Skeletal muscle cell (primary cell): ENCODE measurements around the gene TMEM271.

Experiments used
- DNase-seq: peaks from one replicate; pipeline ENCODE4 v3.0.0-alpha.2; 2010; ENCODE audit warnings: low read depth
- H3K4me3 ChIP-seq: 2 replicates; pipeline ENCODE4 v1.5.1; 2011; ENCODE audit warnings: low read depth, mild to moderate bottlenecking, control low read depth, low read length, moderate library complexity

TMEM271 gene

DNA sequence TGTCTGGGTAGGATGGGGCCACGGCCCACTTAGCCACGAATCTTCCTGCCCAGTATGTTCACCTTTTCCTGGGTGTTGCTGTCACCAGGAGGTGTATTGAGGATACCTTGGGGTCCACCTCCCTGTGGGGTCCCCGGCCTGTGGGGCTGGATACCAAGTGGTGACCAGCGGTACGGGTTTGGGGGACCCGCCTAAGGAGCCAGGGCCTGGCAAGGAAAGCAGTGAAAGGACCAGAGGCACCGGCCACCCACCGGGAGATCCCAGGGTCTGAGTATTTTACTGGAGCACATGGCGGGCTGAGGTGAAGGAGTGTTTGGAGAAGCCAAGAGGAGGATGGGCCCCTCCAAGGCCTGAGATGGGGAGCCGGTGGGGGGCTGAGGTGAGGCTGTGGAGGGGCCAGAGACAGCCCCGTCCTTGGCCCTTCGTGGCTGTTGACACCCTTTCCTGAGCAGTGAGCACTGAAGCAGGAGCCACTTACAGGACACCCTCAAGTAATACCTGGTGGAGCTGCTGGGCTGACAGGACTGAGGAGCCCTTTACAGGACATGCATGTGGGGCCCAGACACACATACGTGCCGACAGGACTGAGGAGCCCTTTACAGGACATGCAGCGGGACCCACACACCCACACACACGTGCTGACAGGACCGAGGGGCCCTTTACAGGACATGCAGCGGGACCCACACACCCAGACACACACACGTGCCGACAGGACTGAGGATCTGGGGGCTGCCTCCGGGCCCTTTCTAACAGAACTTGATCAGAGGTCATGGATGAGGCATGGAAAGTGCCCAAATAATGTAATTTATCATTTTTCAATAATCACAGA, 38.4 kb downstream of the TMEM271 start:
- no peak overlapping the region for H3K4me3 ChIP-seq
- DNase-seq = no peak

DNA sequence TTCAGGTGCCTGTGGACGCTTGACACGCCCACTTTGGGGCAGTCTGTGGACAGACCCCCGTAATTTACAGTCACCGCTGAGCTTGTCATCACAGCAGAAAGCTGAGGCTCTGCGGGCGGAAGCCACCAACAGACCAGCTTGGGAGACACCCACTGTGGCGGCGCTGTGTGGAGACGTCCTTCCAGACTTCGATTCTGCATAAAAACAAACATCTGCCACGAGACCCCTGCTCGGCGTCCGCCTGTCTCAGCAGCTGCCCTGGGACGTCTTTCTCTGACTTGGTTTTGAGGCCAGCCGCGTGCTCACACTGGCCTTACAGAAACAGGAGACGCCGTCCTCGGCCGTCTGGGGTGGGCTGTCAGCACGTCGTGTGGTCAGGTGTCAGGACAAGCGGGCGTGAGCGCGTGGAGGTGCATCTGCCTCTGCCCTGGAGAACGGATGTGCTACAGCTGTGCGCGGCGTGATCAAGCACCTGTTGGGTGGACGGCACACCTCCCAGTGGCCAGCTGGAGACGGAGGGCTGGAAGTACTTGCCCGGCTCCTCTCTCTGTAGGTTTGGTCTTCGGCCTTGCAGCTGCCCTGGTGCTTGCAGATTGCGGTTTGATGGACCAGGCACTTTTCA, 39.6 kb downstream of the TMEM271 start:
- no peak for DNase-seq
- no peak overlapping the region for H3K4me3 ChIP-seq

DNA sequence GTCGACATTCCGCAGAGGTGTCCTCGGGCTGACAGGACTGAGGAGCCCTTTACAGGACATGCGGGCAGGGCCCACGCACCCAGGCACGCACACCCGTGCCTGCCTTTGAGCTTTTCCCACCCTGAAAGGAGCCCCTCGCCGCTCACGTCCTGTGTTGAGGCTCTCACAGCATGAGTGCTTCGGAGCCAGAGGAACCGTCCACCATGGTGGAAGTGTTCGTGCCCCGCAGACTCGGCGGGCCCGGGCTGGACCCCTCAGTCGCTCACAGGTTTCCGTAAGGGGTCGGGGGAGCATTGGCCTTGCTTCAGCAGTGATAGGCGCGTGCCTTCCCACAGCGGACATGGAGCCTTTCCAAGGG, 40.2 kb downstream of the TMEM271 start:
- no peak for DNase-seq
- no peak overlapping the region for H3K4me3 ChIP-seq

DNA sequence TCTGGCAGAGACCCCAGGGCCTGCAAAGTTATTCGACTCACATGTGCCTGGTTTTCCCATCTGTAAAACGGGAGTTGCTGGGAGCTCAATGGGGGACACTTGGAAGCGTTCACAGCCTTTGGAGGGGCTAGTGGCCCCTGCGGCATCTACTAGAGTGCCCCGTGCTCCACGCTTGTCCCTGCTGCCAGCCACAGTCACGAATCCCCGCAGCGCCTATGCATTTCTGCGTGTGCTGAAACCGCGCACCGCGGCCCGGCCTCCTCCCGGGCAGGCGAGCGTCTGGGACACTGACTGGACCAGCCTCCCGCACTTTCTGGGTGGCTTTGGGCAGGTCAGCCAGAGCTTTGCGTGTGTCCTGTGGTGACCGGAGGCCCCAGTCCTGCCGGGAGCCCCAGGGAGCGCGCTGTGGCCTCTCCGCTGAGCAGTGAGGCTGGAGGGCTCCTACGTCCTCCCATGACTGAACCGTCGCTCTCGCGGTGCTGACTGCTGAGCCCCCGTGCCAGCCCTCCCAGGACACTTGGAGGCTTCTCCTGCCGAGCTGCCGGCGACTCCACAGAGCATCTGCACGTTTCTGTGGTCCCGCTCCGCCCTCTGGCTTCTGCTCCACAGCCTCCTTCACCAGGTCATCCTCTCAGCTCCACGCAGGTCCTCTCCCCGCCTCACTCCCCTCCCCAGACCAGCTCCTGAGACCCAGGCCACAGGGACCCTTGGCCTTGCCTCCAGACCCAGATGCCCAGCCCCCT, 40.7 kb downstream of the TMEM271 start:
- no peak for DNase-seq
- no peak overlapping the region for H3K4me3 ChIP-seq

DNA sequence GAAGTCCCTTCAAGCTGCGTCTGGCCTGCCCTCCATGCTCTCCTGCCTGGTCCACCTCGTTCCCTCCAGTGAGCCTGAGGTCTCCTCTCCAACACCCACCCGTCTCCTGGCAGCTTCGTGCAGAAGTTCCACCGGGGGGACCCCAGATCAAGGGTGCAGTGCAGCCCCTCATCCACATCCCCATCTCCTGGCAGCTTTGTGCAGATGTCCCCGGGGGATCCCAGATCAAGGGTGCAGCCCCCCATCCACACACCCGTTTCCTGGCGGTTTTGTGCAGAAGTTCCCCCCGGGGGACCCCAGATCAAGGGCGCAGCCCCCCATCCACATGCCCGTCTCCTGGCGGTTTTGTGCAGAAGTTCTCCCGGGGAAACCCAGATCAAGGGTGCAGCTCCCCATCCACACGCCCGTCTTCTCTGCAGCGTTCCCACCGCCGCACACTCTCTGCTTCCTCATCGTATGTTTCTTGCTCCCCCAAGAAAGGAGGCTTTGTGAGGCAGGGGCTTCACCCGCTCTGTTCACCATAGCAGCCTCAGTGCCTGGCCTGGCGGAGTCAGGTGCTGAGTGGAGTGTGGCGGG, 41.4 kb downstream of the TMEM271 start:
- DNase-seq = no peak
- H3K4me3 ChIP-seq = no peak overlapping the region

DNA sequence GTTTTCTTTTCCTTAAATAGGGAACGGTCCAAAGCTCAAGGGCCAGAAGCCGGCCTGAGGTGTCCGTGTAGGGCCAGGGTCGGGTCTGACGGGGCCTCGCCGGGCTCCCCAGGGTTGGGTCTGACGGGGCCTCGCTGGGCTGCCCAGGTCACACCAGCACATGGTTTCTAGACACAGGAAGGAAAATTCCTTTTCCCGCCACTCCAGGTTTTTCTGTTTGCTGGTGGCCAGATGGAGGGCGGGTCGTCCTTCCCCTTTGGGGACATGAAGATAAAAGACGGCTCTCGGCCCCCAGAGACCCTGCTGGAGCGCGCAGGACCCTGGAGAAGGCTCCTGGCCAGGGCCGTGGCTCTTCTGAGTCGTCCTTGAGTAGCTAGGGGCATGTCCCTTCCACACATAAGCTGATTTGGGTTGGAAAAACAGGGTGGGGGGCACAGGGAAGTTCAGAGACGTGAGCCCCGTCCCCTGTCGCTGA, 42.0 kb downstream of the TMEM271 start:
- DNase-seq = no peak
- no peak overlapping the region for H3K4me3 ChIP-seq

DNA sequence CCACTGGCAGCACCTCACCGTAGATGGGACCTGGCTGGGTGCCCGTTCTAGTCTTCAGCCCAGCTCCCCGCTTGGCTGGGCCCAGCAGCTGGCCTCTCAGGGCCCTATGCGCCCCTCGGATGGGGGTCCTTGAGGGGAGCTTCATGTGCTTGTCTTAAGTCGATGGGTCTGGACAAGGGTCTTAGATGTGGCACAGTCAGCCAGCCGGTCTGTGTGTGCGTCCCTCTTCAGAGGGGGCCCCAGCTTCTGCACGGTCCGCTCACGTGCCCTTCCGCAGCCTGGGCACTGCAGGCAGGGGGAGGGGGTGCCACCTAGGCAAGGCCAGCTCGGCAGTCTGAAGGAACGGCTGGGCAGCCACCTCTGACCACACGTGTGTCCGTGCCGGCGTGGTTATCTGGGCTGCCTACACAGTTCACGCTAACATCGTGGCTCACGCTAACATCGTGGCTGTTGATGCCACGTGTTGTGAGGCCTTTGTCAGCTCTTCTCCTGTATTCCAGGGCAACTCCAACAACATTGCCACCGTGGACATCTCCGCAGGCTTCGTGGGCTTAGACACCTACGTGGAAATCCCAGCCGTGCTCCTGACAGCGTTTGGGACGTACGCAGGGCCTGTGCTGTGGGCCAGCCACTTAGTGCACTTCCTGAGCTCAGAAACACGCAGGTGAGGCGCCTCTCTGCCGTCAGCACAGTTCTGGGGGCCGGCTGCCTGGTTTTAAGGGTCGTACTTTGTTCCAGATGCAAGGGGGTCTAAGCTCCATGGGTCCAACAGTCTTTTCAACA, 42.6 kb downstream of the TMEM271 start:
- no peak overlapping the region for H3K4me3 ChIP-seq
- DNase-seq = no peak

DNA sequence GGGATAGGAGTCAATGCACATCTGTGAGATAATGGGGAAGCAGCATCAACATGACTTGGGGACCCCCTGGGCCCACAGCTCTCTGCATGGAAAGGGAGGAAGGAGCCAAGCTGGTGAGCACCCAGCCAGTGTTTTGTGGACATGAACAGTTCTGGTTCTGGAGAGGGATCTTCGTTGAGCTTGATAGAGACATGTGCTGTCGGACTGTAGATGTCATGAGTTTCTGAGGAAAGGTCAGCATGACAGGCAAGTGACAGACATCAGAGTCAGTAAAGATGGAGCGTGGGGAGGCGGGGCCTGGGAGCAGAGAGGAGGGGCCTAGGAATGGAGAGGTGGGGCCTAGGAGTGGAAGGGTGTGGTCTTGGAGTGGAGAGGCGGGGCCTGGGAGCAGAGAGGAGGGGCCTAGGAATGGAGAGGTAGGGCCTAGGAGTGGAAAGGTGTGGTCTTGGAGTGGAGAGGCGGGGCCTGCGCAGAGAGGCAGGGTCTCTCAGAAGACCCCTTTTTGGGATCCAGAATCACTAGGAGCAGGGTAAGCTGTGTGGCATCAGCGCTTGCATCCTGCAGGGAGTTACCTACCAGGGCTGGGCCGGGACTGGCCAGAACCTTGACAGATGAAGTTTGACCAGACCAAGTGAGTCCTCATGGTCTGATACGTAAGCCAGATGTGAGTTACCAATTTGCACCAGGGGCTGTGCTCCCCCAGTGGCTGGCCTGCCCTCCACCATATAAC, 43.3 kb downstream of the TMEM271 start:
- no peak overlapping the region for H3K4me3 ChIP-seq
- DNase-seq = no peak

DNA sequence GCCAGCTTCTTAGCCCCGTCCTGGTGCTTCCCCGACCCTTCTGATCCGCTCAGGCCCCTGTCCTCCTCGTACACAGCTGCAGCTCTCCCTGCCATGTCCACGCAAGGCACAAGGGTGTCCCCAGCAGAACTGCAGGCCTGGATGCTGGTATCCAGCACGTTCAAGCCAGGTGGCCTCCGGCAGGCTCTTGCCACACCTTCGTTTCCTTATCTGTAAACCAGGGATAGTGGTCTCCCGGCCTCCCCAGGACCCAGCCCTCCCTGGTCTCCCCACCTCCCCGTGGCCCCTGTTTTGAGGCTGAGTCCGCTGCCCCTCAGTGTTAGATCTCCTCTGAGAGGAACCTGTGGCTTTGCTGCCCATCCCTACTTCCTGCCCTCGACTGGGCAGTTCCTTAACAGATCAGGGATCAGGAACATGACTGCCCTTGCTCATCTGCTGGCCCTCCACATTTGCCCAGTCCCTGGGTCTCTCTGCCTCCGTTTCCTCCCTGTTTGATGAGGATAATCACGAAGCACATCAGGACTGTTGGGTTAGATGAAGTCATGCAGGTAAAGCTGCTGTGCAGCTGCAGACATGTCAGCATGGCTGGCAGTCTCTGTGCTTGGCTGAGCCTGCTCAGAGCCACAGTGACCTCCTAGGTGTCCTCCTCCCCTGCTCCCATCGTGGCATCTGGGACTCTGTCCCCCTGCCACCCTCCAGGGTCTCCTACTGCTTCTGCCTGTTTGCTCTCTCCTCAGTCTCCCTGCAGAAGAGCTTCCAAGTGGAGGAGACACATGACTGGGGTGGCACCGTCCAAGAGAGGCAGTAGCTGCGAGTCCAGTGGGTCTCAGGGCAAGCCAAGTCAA, 44.2 kb downstream of the TMEM271 start:
- no peak for DNase-seq
- H3K4me3 ChIP-seq = no peak overlapping the region

DNA sequence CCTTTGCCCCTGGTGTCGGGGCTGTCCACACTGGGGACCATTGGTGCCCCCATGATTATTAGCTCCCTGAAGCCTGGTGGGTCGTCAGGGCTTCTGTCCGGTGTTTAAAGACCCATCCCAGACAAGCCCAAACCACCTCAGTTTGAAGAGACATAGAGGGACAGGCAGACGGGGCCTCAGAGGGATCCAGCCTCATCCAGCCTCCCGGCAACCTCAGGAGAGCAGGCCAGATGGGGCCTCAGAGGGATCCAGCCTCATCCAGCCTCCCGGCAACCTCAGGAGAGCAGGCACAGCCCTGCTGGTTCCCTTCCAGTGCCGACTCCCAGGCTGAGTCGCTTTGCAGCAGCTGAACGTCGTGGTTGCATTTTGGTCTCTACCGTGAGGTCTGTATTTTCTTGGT, 45.0 kb downstream of the TMEM271 start:
- DNase-seq = no peak
- H3K4me3 ChIP-seq = no peak overlapping the region

DNA sequence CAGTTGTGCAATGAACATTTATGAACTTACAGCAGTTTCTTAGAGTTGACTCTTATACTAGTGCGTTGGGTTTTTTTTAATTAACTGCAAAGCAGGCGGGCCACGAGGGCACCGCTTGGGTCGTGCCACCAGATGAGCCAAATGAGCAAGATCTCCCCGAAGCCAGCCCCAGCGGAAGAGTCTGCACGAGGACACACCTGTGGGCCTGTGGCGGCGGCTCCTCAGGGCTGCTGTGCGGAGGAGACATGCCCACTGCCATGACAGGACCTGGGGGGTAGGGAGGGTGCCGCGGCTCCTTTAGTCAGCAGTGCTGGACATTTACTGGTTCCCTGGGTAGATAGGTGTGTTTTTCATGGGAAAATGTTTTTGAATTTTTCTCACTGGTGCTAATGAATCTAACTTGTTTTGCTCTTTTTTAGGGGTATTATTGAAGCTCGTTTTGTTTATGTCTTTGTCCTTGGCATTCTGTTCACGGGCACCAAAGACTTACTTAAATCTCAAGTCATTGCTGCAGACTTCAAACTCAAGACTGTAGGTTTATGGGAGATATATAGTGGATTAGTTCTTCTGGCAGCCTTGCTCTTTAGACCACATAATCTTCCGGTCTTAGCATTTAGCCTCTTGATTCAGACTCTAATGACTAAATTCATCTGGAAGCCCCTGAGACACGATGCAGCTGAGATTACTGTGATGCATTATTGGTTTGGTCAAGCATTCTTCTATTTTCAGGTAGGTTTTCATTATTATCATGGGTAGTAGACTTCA, 45.9 kb downstream of the TMEM271 start:
- DNase-seq = no peak
- H3K4me3 ChIP-seq = no peak overlapping the region

DNA sequence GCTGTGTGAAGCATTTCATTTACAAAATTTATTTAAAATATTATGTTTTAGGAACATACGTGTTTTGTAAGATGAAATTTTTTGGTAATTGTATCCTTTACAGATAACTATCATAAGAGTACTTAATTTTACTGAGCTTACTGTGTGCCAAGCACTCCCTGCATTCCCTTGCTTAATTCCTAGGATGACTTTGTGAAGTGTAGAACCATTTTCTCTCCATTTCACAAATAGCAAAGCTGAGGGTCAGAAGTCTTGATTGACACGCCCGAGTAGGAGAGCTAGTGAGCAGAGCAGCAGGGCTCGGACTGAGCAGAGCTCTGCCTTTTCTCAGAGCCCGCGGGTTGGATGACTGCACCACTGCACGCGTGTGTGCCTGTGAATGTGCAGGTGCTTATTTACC, 46.5 kb downstream of the TMEM271 start:
- no peak for DNase-seq

DNA sequence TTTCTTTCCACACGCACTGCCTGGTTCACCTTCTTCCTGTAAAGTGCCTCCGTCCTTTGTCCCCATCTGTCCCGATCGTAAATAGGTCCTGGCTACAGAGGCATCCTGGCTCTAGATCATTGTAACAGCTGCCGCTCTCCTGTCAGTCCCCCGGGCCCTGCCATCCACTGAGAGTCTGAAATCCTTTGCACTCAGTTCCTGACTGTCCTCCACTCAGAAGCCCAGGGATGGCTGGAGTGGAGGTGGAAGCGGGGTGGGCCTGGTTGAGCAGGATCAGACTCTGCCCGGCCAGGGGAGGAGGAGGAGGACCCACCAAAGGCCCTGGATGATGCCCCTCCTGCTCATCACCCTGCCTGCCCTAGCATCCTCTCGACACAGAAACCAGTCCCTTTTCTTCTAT, 47.3 kb downstream of the TMEM271 start:
- DNase-seq = no peak
- H3K4me3 ChIP-seq = no peak overlapping the region

More for the DNA sequence above, 46.5 kb downstream of the TMEM271 start:
- no peak overlapping the region for H3K4me3 ChIP-seq

DNA sequence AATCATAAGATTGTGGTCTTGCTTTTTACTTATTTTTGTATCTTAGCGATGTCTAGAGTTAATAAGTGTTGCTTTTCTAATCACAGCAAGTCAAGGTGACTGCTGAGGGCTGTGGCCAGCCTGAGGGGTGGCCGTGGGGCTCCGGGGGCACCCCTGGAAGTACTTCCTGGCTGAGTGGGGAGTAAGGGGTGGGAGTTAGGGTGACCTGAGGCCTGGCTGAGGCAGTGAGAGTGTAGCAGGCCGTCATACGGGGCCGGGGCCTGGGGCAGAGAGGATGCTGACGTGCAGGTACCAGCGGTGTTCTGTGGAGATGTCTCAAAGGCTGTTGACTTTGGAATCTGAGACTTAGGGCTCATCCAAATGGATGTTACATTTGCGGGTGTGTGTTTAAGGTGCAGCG, 47.8 kb downstream of the TMEM271 start:
- DNase-seq = no peak
- no peak overlapping the region for H3K4me3 ChIP-seq

DNA sequence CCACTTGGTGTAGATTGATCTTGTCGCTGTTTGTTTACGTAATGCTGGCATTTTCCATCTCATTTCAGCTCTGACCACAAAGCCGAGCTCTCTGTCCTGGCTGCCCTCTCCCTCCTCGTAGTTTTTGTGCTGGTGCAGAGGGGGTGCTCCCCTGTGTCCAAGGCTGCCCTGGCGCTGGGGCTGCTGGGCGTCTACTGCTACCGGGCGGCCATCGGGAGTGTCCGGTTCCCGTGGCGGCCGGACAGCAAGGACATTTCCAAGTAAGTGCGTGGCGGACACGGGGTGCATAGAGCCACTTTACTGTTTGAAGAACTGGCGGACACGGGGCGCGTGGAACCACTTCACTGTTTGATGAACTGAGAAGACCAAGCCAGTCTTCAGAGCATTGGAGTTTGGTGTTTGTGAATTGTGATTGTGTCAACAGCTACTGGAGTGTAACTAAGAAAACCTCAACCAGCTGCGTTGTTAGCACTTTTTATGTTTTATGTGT, 49.1 kb downstream of the TMEM271 start:
- H3K4me3 ChIP-seq = no peak overlapping the region
- no peak for DNase-seq

DNA sequence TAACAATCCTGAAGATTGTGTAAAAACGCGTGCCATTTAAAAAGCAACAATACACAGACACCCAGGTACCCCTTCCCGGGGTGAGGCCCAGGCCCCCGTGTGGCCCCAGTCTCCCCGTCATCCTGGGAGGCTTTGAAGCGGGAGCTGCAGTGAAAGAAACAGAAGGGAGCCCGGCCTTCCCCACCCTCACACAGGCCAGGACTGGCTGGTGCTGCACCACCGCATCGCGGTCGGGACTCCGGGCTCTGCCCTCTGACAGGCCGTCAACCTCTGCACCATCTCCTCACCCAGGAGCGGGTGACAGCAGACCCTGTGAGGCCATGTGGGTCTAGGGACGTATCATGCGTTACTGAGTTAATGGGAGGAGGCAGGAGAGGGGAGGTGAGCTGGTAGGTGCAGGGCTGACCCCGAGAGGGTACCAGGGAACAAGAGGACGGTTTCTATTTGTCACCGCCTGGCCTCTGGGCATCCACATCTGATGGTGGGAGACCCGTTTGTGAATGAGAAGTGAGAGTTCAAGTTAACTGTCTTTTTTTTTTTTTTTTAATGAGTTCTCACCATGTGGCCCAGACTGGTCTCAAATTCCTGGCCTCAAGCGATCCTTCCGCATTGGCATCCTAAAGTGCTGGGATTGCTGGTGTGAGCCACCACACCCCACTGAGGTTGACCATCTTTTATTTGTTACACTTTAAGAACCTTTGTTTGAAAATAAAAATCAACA, 49.7 kb downstream of the TMEM271 start:
- no peak for DNase-seq
- H3K4me3 ChIP-seq = no peak overlapping the region
